ENCODE measurements around the gene OR4E1. TPM values are rescaled to one million over a fixed set of nuclear protein-coding genes. Genes with fewer than 3 reads are reported as not detected.

Gene OR4E1
- total RNA-seq, 1 donor from 2014 or later, result not detected

DNA sequence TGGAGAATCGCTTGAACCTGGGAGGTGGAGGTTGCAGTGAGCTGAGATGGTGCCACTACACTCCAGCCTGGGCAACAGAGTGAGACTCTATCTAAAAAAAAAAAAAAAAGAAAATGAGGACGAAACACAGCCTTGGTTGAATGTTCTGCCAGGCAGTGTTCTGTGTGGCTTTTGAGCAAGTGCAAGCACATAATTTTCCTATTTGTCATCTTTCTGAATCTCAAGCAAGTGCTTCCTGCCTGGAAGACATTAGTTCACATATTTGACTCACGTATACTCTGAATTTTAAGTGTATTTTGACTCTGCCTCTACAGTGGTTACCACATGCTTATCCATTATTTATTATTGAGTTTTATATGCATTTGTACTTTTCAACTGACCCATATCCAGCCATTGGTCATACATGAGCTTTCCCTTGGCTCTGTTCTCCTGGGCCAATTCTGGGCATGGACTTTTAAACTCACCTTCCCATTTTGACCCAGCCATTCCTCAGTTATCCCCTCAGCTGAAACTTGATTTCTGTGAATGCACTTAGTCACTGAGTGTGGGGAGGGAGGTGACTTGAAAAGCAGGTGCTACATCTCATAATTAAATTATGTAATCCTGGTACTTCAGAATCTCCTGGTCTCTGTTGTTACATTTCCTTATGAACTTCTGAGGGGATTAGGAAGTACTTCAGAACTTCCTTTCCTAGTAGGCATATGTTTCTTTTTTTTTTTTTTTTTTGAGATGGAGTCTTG is 47.0 kb downstream of the OR4E1 start:
- Histone ChIP-seq H3K36me3 (ENCODE audit: control insufficient read depth, insufficient read depth, low read length) (no peaks in the 10 kb centered on the region), H3K27me3 (ENCODE audit: control insufficient read depth, insufficient read depth, low read length) (no peaks in the 10 kb centered on the region), H3K4me3 (ENCODE audit: low read depth, low read length) (no peak overlapping the region)
- DNase-seq (ENCODE audit: low read depth), result peak; percentile 71
- TF ChIP-seq, protein P1, sequence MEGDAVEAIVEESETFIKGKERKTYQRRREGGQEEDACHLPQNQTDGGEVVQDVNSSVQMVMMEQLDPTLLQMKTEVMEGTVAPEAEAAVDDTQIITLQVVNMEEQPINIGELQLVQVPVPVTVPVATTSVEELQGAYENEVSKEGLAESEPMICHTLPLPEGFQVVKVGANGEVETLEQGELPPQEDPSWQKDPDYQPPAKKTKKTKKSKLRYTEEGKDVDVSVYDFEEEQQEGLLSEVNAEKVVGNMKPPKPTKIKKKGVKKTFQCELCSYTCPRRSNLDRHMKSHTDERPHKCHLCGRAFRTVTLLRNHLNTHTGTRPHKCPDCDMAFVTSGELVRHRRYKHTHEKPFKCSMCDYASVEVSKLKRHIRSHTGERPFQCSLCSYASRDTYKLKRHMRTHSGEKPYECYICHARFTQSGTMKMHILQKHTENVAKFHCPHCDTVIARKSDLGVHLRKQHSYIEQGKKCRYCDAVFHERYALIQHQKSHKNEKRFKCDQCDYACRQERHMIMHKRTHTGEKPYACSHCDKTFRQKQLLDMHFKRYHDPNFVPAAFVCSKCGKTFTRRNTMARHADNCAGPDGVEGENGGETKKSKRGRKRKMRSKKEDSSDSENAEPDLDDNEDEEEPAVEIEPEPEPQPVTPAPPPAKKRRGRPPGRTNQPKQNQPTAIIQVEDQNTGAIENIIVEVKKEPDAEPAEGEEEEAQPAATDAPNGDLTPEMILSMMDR (IDR thresholded peaks at IDR 0.05; ENCODE audit: insufficient read depth, low read length, poor library complexity, severe bottlenecking), result no peak

Other genes with a start within 250 kb of the OR4E1 start
- 60.6 and 88.7 TPM in 2 replicates for gene CHD8, start 217.7 kb downstream of the OR4E1 start, total RNA-seq
- gene RAB2B, start 196.9 kb downstream of the OR4E1 start, total RNA-seq, result 27.5 and 29.5 TPM in 2 replicates
- 67.4 and 84.5 TPM in 2 replicates for gene TOX4, start 196.6 kb downstream of the OR4E1 start, total RNA-seq
- gene METTL3, start 162.5 kb downstream of the OR4E1 start, total RNA-seq, result 37.7 and 40.4 TPM in 2 replicates
- 14.2 and 17.1 TPM in 2 replicates for gene SALL2, start 147.5 kb downstream of the OR4E1 start, total RNA-seq
- gene OR10G3, start 93.7 kb downstream of the OR4E1 start, total RNA-seq, result not detected in 2 replicates
- not detected in 2 replicates for gene OR10G2, start 38.9 kb downstream of the OR4E1 start, total RNA-seq
- not detected in 2 replicates for gene OR4E2, start 20.0 kb downstream of the OR4E1 start, total RNA-seq

Data from kidney epithelial cell (primary cell).